Smooth muscle cell (in vitro differentiated cells): ENCODE measurements around the gene FASTKD2. TPM values are rescaled to one million over a fixed set of nuclear protein-coding genes. Genes with fewer than 3 reads are reported as not detected.

Source experiments
- DNase-seq: peaks from one replicate; lab custom pipeline; 2025; ENCODE audit not compliant: unreplicated experiment; lab: John Stamatoyannopoulos, UW
- H2AFZ ChIP-seq: fragments of 200-600 bp; sonication (generic); 2 replicates; pipeline ENCODE4 v1.6.0; 2016; ENCODE audit warnings: antibody characterized with exemption, low read depth, mild to moderate bottlenecking
- H3F3A ChIP-seq: fragments of 200-600 bp; sonication (generic); 2 replicates; pipeline ENCODE4 v1.6.0; 2017; ENCODE audit warnings: antibody characterized with exemption, low read depth
- H3K27ac ChIP-seq: fragments of 200-600 bp; sonication (generic); 2 replicates; pipeline ENCODE4 v1.5.1; 2016; ENCODE audit warnings: low read depth, mild to moderate bottlenecking
- H3K27me3 ChIP-seq: fragments of 200-600 bp; sonication (generic); 2 replicates; pipeline ENCODE4 v1.6.1; 2016; ENCODE audit warnings: low read depth, mild to moderate bottlenecking
- H3K36me3 ChIP-seq: fragments of 200-600 bp; sonication (generic); 2 replicates; pipeline ENCODE4 v1.5.1; 2016; ENCODE audit warnings: low read depth
- H3K4me1 ChIP-seq: fragments of 200-600 bp; sonication (generic); 2 replicates; pipeline ENCODE4 v1.5.1; 2016; ENCODE audit warnings: low read depth
- H3K4me2 ChIP-seq: fragments of 200-600 bp; sonication (generic); 2 replicates; pipeline ENCODE4 v1.6.0; 2016; ENCODE audit warnings: mild to moderate bottlenecking
- H3K4me3 ChIP-seq: fragments of 200-600 bp; sonication (generic); 2 replicates; pipeline ENCODE4 v1.5.1; 2016; ENCODE audit warnings: mild to moderate bottlenecking
- H3K79me2 ChIP-seq: fragments of 200-600 bp; sonication (generic); 2 replicates; pipeline ENCODE4 v1.6.0; 2016; ENCODE audit warnings: low read depth, mild to moderate bottlenecking
- H3K9ac ChIP-seq: fragments of 200-600 bp; sonication (generic); 2 replicates; pipeline ENCODE4 v1.6.0; 2016; ENCODE audit warnings: low read depth
- H3K9me3 ChIP-seq: fragments of 200-600 bp; sonication (generic); replicated peaks from 2 replicates; pipeline ENCODE4 v1.5.1; 2016; ENCODE audit warnings: low read depth
- H4K20me1 ChIP-seq: fragments of 200-600 bp; sonication (generic); 2 replicates; pipeline ENCODE4 v1.6.0; 2016; ENCODE audit warnings: low read depth
- WGBS: methylation state at CpG from one replicate; pipeline ENCODE4 v1.1.7; 2016; ENCODE audit warnings: low lambda C conversion rate; 5-methylcytosine and 5-hydroxymethylcytosine counted together
- polyA plus RNA-seq: library from polyadenylated mRNA; unstranded; fragments of >200 nt; fragmentation: Nextera tagmentation; extraction: Ambion mirVana; gene quantifications from 2 replicates; pipeline ENCODE4 v1.2.1, GENCODE V29; 2016
- total RNA-seq: library from RNA; depleted of rRNA; stranded (reverse); fragments of >200 nt; gene quantifications from 2 replicates; pipeline ENCODE4 v1.2.3, GENCODE V29; 2014
- TF ChIP-seq, protein P1 (sequence below): fragments of 200-600 bp; sonication (generic); IDR thresholded peaks from 2 replicates; pipeline ENCODE4 v1.5.1; 2017; ENCODE audit warnings: borderline replicate concordance, mild to moderate bottlenecking, antibody characterized with exemption; ENCODE audit not compliant: insufficient read depth, poor library complexity, severe bottlenecking

The FASTKD2 gene
- total and polyA plus RNA-seq, 2 experiments from 2014 or later = 15.7 to 32.5 TPM

DNA sequence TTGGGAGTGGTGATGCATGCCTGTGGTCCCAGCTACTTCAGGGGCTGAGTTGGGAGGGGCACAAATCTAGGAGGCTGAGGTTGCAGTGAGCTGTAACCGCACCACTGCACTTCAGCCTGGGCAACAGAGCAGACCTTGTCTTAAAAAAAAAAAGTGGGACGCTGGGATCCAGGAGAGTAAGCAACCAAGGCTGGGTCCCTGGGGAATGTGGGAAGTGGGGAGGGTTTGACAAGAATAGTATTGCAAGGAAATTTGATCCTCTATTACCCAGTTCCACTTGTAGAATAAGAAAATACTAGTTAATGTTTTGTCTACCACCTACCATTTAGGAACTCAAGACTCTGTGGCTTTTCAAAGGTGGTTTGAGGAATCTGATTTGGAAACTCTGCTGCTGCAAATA lies 26.1 kb upstream of the FASTKD2 start:
- TF ChIP-seq, protein P1, sequence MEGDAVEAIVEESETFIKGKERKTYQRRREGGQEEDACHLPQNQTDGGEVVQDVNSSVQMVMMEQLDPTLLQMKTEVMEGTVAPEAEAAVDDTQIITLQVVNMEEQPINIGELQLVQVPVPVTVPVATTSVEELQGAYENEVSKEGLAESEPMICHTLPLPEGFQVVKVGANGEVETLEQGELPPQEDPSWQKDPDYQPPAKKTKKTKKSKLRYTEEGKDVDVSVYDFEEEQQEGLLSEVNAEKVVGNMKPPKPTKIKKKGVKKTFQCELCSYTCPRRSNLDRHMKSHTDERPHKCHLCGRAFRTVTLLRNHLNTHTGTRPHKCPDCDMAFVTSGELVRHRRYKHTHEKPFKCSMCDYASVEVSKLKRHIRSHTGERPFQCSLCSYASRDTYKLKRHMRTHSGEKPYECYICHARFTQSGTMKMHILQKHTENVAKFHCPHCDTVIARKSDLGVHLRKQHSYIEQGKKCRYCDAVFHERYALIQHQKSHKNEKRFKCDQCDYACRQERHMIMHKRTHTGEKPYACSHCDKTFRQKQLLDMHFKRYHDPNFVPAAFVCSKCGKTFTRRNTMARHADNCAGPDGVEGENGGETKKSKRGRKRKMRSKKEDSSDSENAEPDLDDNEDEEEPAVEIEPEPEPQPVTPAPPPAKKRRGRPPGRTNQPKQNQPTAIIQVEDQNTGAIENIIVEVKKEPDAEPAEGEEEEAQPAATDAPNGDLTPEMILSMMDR = no peak
- Histone ChIP-seq H3K79me2 (no peaks in the 10 kb centered on the region), H3K9me3 (no peaks in the 10 kb centered on the region)

DNA sequence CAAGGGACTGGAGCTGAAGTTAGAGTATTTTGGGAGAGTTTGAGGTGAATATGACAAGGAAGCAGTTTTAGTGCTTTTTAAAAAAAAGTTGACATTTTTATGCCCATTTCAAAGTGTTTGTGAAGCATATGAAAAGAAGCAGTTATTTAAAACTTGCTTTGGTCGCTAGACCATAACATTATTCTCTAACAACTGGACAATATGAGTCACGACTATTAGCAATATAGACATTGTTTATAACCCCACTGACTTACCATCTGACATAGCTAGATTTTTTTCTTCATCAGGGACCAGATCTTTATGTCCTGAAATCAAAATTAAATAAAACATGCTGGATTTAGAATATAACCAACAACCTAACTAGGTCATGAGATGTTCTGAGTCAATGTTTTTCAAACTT lies 24.6 kb upstream of the FASTKD2 start:
- H3K4me2 ChIP-seq = no peak overlapping the region
- H3K9ac ChIP-seq = no peak overlapping the region
- no peak overlapping the region for H2AFZ ChIP-seq
- TF ChIP-seq, protein P1 = no peak
- no peaks in the 10 kb centered on the region for H4K20me1 ChIP-seq
- no peaks in the 10 kb centered on the region for H3F3A ChIP-seq
- no peaks in the 10 kb centered on the region for H3K27me3 ChIP-seq
- no peaks in the 10 kb centered on the region for H3K9me3 ChIP-seq
- no peak overlapping the region for H3K27ac ChIP-seq
- 56% methylated on average over 2 of the region's 2 CpGs for WGBS
- H3K79me2 ChIP-seq = no peaks in the 10 kb centered on the region
- H3K4me1 ChIP-seq = no peaks in the 10 kb centered on the region
- no peak overlapping the region for H3K4me3 ChIP-seq
- H3K36me3 ChIP-seq = no peaks in the 10 kb centered on the region
- no peak for DNase-seq

More for the DNA sequence above, 26.1 kb upstream of the FASTKD2 start:
- no peak for DNase-seq
- no peak overlapping the region for H3K4me3 ChIP-seq
- H3K27me3 ChIP-seq = no peaks in the 10 kb centered on the region
- H3F3A ChIP-seq = no peaks in the 10 kb centered on the region
- H3K27ac ChIP-seq = no peak overlapping the region
- no peaks in the 10 kb centered on the region for H3K4me1 ChIP-seq
- no peak overlapping the region for H2AFZ ChIP-seq
- H4K20me1 ChIP-seq = no peaks in the 10 kb centered on the region
- no peaks in the 10 kb centered on the region for H3K36me3 ChIP-seq
- H3K9ac ChIP-seq = no peak overlapping the region
- WGBS = 76% methylated on average over 2 of the region's 2 CpGs
- H3K4me2 ChIP-seq = no peak overlapping the region

DNA sequence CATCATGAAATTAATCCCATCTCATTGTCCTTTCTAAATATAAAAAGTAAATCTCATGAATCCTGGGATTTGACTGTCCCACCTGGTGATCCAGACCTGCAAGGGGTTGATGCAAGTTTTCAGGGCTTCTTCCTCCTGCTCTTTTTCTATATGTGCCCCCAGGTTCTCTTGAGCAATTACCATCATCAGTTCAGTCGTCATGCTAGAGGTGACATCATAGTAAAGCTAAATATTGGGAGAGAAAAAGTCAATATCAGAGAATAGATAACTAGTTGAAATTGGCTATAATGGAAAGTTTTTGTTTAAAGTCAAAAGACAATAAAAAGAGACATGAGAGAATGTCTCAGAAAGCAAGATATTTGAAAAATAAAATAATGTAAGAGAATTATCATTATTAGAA lies 8.6 kb upstream of the FASTKD2 start:
- TF ChIP-seq, protein P1 = no peak
- H3K27ac ChIP-seq = no peak overlapping the region
- no peaks in the 10 kb centered on the region for H3K9me3 ChIP-seq
- H3K36me3 ChIP-seq = no peaks in the 10 kb centered on the region
- no peak for DNase-seq
- H4K20me1 ChIP-seq = no peaks in the 10 kb centered on the region
- H3K79me2 ChIP-seq = no peaks in the 10 kb centered on the region
- no peaks in the 10 kb centered on the region for H3F3A ChIP-seq
- WGBS = 63% methylated on average over 1 of the region's 1 CpG
- H2AFZ ChIP-seq = no peak overlapping the region
- no peak overlapping the region for H3K9ac ChIP-seq
- H3K4me2 ChIP-seq = no peak overlapping the region
- peaks cover 26% of the 10 kb centered on the region for H3K27me3 ChIP-seq
- H3K4me1 ChIP-seq = no peaks in the 10 kb centered on the region
- H3K4me3 ChIP-seq = no peak overlapping the region

DNA sequence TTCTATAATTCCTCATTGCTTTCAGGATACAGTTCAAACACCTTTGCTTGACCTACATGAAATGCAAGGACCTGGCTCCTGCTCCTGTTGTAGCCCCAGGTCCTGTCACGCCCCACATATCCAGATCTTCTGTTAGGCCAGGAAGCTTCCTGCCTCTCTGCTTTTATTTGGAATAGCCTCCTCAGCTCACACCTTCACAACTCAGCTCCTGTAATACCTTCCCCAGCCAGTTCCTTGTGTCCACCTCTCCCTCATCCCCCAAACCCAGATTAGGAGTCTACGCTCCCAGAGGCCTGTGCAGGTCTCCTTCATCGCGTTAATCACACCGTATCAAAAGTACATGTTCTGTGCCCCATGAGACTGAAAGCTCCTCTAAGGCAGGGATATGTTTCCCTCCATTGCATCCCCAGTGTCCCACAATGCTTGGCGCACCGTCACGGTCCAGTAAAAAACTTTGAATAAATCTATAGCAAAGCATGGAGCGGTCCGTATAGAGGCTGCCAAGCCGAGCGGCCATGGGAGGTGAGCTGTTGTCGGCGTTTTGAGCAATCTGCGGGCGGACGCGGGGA lies 649 bp upstream of the FASTKD2 start:
- TF ChIP-seq, protein P1 = no peak
- no peak for DNase-seq
- Histone ChIP-seq H3K4me3 (peak overlapping the region; percentile 64), H3K4me2 (peak overlapping the region; percentile 85), H3K79me2 (peaks cover 23% of the 10 kb centered on the region), H4K20me1 (no peaks in the 10 kb centered on the region), H3K27me3 (peaks cover 28% of the 10 kb centered on the region), H2AFZ (peak overlapping the region; percentile 96), H3K36me3 (no peaks in the 10 kb centered on the region), H3K9ac (peak overlapping the region; percentile 97), H3K27ac (peak overlapping the region; percentile 93), H3F3A (no peaks in the 10 kb centered on the region), H3K9me3 (no peaks in the 10 kb centered on the region), H3K4me1 (peaks cover 5% of the 10 kb centered on the region)
- 9% methylated on average over 18 of the region's 18 CpGs for WGBS
